CD4-positive, alpha-beta T cell treated with Interleukin-17A for 1 hour (primary cell): Measurements from ENCODE around the gene ZBTB22.
"Not testable (repeated sequence)": the region's sequence is repeated elsewhere in the genome, so short reads cannot be mapped to it uniquely, and the experiment has no call there.

Experiments used
- DNase-seq: peaks from one replicate; pipeline ENCODE4 v3.0.0-alpha.2; 2020

ZBTB22 gene

GRCh38 chr6:33277663-33278391 lies 39.7 kb downstream of the ZBTB22 start:
- DNase-seq = peak; percentile 42

- DNase-seq = peak; percentile 78
Observed at GRCh38 chr6:33276864-33277662, 40.5 kb downstream of the ZBTB22 start, which contains the start of gene B3GALT4. B3GALT4 (plus strand) TSS chr6:33277123; CDS start chr6:33277420, 297 bp downstream.

- DNase-seq = no peak
Observed at GRCh38 chr6:33276581-33276863, 41.0 kb downstream of the ZBTB22 start.

- not testable (repeated sequence) for DNase-seq
Observed at GRCh38 chr6:33275795-33276580, 41.6 kb downstream of the ZBTB22 start.

GRCh38 chr6:33273924-33274902 lies 43.3 kb downstream of the ZBTB22 start:
- DNase-seq = no peak

- no peak for DNase-seq
Observed at GRCh38 chr6:33273129-33273923, 44.2 kb downstream of the ZBTB22 start.

- peak; percentile 37 for DNase-seq
Observed at GRCh38 chr6:33272275-33273128, 45.0 kb downstream of the ZBTB22 start.

GRCh38 chr6:33271468-33272274 lies 45.9 kb downstream of the ZBTB22 start, which contains the start of the genes RPS18 and VPS52:
RPS18 (plus strand) TSS chr6:33272075; CDS start chr6:33272120, 45 bp downstream.
VPS52 (minus strand) TSS chr6:33271876; CDS start chr6:33271675, 201 bp downstream.
- DNase-seq = peak; percentile 98

GRCh38 chr6:33271117-33271467 lies 46.5 kb downstream of the ZBTB22 start:
- no peak for DNase-seq
